RWPE1 (cell line): ENCODE measurements around the gene MRAS.
A peak's percentile ranks its signal among the peaks of the same experiment; 100 is the strongest.

Experiments used
- CTCF ChIA-PET: fragments of 350-600 bp; sonication (Branson Sonifier 250); formaldehyde crosslinking; extraction: SDS; loops from one replicate; lab custom pipeline; 2021; lab: Yijun Ruan, JAX
- POLR2A ChIA-PET: fragments of 400-600 bp; formaldehyde crosslinking; extraction: SDS; loops from one replicate; lab custom pipeline; 2020; ENCODE audit warnings: antibody characterized with exemption; ENCODE audit not compliant: low non-redundant PET; lab: Yijun Ruan, JAX
- DNase-seq: peaks from one replicate; pipeline ENCODE4 v3.0.0; 2012; ENCODE audit warnings: low spot score
- H3K27ac ChIP-seq: fragments of 450-650 bp; 2 replicates; pipeline ENCODE4 v1.5.1; 2017
- TF ChIP-seq, protein P1 (sequence below): fragments of 450-650 bp; conservative IDR thresholded peaks from 2 replicates; pipeline ENCODE4 v1.5.1; 2017; ENCODE audit warnings: low read depth, mild to moderate bottlenecking

Gene MRAS

DNA sequence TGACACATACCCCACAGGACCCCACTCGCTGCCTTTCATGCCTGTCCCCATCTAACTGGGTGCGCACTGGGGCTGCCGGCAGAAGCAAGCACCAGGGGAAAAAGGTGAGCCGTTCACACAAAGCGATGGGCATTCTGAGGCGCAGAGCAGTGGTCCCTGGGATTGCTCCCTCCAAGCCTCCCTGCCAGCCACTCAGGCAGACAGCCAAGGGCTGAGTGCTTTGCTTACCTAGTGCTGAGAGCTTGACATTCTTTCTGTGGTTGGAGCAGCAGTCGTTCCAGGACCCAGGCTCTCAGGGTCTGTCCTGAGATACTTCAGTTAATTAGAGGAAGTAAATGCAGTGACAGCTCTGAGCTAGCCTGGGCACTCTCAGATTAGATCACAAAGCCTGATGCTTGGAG is 91.7 kb downstream of the MRAS start:
- no peak for DNase-seq
- ChIA-PET POLR2A (no interaction called here), CTCF (no interaction called here)
- no peak overlapping the region for H3K27ac ChIP-seq
- TF ChIP-seq, protein P1, sequence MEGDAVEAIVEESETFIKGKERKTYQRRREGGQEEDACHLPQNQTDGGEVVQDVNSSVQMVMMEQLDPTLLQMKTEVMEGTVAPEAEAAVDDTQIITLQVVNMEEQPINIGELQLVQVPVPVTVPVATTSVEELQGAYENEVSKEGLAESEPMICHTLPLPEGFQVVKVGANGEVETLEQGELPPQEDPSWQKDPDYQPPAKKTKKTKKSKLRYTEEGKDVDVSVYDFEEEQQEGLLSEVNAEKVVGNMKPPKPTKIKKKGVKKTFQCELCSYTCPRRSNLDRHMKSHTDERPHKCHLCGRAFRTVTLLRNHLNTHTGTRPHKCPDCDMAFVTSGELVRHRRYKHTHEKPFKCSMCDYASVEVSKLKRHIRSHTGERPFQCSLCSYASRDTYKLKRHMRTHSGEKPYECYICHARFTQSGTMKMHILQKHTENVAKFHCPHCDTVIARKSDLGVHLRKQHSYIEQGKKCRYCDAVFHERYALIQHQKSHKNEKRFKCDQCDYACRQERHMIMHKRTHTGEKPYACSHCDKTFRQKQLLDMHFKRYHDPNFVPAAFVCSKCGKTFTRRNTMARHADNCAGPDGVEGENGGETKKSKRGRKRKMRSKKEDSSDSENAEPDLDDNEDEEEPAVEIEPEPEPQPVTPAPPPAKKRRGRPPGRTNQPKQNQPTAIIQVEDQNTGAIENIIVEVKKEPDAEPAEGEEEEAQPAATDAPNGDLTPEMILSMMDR = no peak

DNA sequence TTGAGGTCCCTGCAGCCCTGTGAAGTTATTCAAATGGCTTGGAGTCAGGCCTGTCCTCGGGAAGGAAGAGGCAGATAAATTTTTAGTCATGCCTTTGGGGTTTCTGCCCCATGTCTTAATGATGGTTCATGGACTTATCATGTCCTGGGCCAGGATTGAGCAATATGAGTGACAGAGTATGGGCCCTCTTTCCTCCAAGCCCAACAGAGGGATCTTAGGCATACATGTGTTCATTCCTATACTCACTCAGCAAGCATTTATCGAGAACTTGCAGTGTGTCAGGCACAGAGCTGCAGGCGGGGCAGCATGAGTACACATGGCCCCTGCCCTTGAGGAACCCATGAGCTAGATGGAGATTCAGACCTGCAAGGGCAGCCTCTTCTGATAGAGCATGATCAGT is 92.2 kb downstream of the MRAS start:
- ChIA-PET POLR2A (no interaction called here), CTCF (interaction anchor here (1.5 kb wide), 1 partner anchor 23 kb away, joined by 3 read pairs; no protein-coding TSS in a partner anchor)
- TF ChIP-seq, protein P1 = no peak
- H3K27ac ChIP-seq = no peak overlapping the region
- no peak for DNase-seq

DNA sequence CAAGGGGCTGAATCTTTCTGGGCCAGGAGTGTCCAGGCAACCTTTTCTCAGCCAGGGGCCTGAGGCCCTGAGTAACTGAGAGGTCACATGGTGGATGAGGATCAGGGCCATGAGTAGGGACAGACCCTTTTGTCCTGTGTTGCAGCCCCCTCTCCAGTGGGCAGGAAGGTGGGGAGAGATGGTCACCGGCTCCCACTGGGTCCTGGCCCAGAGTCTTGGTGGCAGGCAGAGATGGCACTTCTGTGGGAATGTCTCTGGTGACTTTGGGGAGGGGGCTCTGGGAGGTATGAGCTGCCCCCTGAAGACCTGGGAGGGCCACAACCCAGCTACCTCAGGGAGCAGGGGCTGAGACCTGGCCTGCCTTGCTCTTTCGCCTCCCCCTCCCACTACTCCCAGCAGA is 92.9 kb downstream of the MRAS start:
- H3K27ac ChIP-seq = no peak overlapping the region
- no peak for DNase-seq
- ChIA-PET CTCF (interaction anchor here (1.5 kb wide), 1 partner anchor 24 kb away, joined by 3 read pairs; no protein-coding TSS in a partner anchor), POLR2A (no interaction called here)
- TF ChIP-seq, protein P1 = no peak

DNA sequence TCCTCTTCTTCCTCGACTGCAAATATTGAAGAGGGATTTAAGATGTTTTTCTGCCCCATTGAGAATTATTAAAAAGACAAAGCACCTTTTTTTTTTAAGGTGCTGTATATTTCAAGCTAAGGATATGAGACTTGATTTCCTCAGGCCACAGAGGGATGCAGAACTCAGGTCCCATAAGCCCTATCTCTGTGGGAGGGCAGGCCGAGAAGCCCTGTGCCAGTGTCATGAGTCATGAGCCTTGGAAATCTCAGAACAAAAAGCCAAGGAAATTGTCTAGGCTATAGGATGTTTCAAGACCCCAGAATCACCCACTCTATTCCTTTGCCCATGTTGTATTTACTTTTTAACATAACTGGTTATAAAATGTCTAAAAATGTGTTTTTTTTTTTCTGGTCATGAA is 93.4 kb downstream of the MRAS start:
- ChIA-PET POLR2A (no interaction called here), CTCF (interaction anchor here (1.5 kb wide), 1 partner anchor 24 kb away, joined by 3 read pairs; no protein-coding TSS in a partner anchor)
- DNase-seq = no peak
- no peak overlapping the region for H3K27ac ChIP-seq
- TF ChIP-seq, protein P1 = no peak

DNA sequence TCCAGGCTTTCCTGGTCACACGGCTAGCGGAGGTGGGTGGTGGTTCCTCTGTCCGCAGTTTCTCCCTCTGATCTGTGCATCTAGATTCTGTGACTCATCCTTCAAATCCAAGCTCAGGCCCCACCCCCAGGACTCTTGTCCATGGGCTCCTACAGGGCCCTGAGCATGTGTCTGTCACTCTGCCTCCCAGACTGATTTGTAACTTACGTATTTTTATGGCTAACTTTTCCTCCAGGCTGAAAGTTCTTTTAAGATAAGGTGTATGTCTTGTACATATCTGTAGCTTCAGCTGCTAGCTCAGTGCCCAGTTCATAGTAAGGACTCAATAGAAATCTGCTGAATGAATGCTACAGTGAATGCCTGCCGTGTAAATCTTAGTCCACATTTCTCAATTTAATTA is 94.1 kb downstream of the MRAS start:
- ChIA-PET POLR2A (no interaction called here), CTCF (interaction anchor here (0.6 kb wide), 1 partner anchor 24 kb away, joined by 4 read pairs; no protein-coding TSS in a partner anchor)
- TF ChIP-seq, protein P1 = no peak
- no peak overlapping the region for H3K27ac ChIP-seq
- peak; percentile 79 for DNase-seq

DNA sequence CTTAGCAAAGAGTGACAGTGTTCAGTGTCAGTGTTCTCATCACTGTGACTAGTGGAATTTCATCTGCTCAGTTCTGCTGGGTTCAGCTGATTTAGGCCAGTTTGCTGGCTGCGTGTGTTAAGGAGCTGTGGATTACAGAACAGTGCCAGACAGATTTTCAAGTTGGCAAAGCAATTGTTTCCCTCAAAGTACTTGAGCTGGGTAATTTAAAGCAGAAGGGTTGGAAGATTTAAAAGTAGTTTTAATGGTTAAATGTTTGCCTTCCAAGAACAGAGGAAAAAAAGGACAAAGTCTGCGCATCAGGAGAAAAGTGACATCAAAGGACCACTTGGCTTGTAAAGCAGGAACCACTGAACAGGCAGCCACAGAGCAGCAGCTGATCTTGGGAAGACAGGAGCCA is 94.7 kb downstream of the MRAS start:
- DNase-seq = no peak
- POLR2A ChIA-PET = no interaction called here
- TF ChIP-seq, protein P1 = no peak

More for the DNA sequence above, 94.7 kb downstream of the MRAS start:
- H3K27ac ChIP-seq = no peak overlapping the region
- CTCF ChIA-PET = interaction anchor here (0.6 kb wide), 1 partner anchor 25 kb away, joined by 4 read pairs; no protein-coding TSS in a partner anchor
